ENCODE data around the gene TMEM238.

Gene TMEM238

GRCh38 chr19:55354698-55355212 is 29.3 kb downstream of the TMEM238 start, which contains the start of gene COX6B2:
Gene COX6B2 (minus strand): TSS chr19:55354719. CDS start chr19:55354521, 198 bp downstream.
- Histone ChIP-seq H3K27me3 (ENCODE audit: insufficient read depth, poor library complexity, severe bottlenecking) (peaks cover 23% of the 10 kb centered on the region), H3K4me3 (replicated peaks; ENCODE audit: insufficient read depth, low read length) (peak within 1 kb of the TSS; percentile 15), H3K27ac (replicated peaks) (no peak within 1 kb of the TSS)
- TF ChIP-seq SPI1 (IDR thresholded peaks at IDR 0.05; ENCODE audit: borderline replicate concordance, low read depth), result no peak
- no peak for TF ChIP-seq REST (IDR thresholded peaks at IDR 0.05; ENCODE audit: insufficient replicate concordance, low read depth)
- no peak for TF ChIP-seq GABPA (IDR thresholded peaks at IDR 0.05; ENCODE audit: low read depth)
- no peak for TF ChIP-seq CTCF (IDR thresholded peaks at IDR 0.05; ENCODE audit: insufficient read depth, low read length)
- TF ChIP-seq POLR2AphosphoS5 (IDR thresholded peaks at IDR 0.05; ENCODE audit: low read depth), result no peak
- no peak for DNase-seq (ENCODE audit: low read depth in 1 of 2, low spot score in 1 of 2)

GRCh38 chr19:55353803-55354697 is 30.0 kb downstream of the TMEM238 start:
- no peak for DNase-seq (ENCODE audit: low read depth in 1 of 2, low spot score in 1 of 2)
- no peak for TF ChIP-seq POLR2AphosphoS5 (IDR thresholded peaks at IDR 0.05; ENCODE audit: low read depth)
- no peak for TF ChIP-seq GABPA (IDR thresholded peaks at IDR 0.05; ENCODE audit: low read depth)
- TF ChIP-seq SPI1 (IDR thresholded peaks at IDR 0.05; ENCODE audit: borderline replicate concordance, low read depth), result no peak
- no peak for TF ChIP-seq REST (IDR thresholded peaks at IDR 0.05; ENCODE audit: insufficient replicate concordance, low read depth)
- TF ChIP-seq CTCF (IDR thresholded peaks at IDR 0.05; ENCODE audit: insufficient read depth, low read length), result no peak
- Histone ChIP-seq H3K27ac (replicated peaks) (no peak overlapping the region), H3K4me3 (replicated peaks; ENCODE audit: insufficient read depth, low read length) (peak overlapping the region; percentile 15), H3K27me3 (ENCODE audit: insufficient read depth, poor library complexity, severe bottlenecking) (peaks cover 23% of the 10 kb centered on the region)

- Histone ChIP-seq H3K4me3 (replicated peaks; ENCODE audit: insufficient read depth, low read length) (peak overlapping the region; percentile 15), H3K27ac (replicated peaks) (no peak overlapping the region), H3K27me3 (ENCODE audit: insufficient read depth, poor library complexity, severe bottlenecking) (peaks cover 23% of the 10 kb centered on the region)
- TF ChIP-seq CTCF (IDR thresholded peaks at IDR 0.05; ENCODE audit: insufficient read depth, low read length) (no peak), REST (IDR thresholded peaks at IDR 0.05; ENCODE audit: insufficient replicate concordance, low read depth) (no peak), GABPA (IDR thresholded peaks at IDR 0.05; ENCODE audit: low read depth) (no peak), POLR2AphosphoS5 (IDR thresholded peaks at IDR 0.05; ENCODE audit: low read depth) (no peak), SPI1 (IDR thresholded peaks at IDR 0.05; ENCODE audit: borderline replicate concordance, low read depth) (no peak)
- no peak for DNase-seq (ENCODE audit: low read depth in 1 of 2, low spot score in 1 of 2)
Observed at GRCh38 chr19:55353356-55353802, 30.7 kb downstream of the TMEM238 start.
